SK-N-SH (cell line): Measurements from ENCODE around the gene RIOX2. TPM values are rescaled to one million over a fixed set of nuclear protein-coding genes. Genes with fewer than 3 reads are reported as not detected.

ENCODE experiments used
- CTCF ChIA-PET: fragments of 300-600, 350-600 bp; formaldehyde crosslinking; extraction: SDS; loops from one replicate; lab custom pipeline; 2021; lab: Yijun Ruan, JAX
- POLR2A ChIA-PET: fragments of 350-600 bp; sonication (Branson Sonifier 250); formaldehyde crosslinking; extraction: SDS; loops from one replicate; lab custom pipeline; 2020; ENCODE audit warnings: antibody characterized with exemption, inconsistent platforms; lab: Yijun Ruan, JAX
- DNase-seq: peaks from one replicate; pipeline ENCODE4 v3.0.0; 2012
- H2AFZ ChIP-seq: fragments of 200-600 bp; sonication (generic); 2 replicates; pipeline ENCODE4 v1.8.1; 2016; ENCODE audit warnings: antibody characterized with exemption, mild to moderate bottlenecking, low read depth
- H3F3A ChIP-seq: fragments of 200-600 bp; sonication (generic); replicated peaks from 2 replicates; pipeline ENCODE3; 2016; ENCODE audit warnings: antibody characterized with exemption, mild to moderate bottlenecking; ENCODE audit not compliant: insufficient read depth
- H3K27ac ChIP-seq, 2 experiments: fragments of 200-500 bp in 1 of 2; fragments of 200-600 bp in 1 of 2; sonication (Bioruptor generic) in 1 of 2; sonication (generic), shearing (Covaris generic) in 1 of 2; 2 replicates each; pipeline versions ENCODE4 v1.5.1 to v1.6.1; 2014 to 2016; ENCODE audit warnings: low read depth in 2 of 2, inconsistent platforms in 1 of 2, low read length in 1 of 2, mild to moderate bottlenecking in 1 of 2, mixed read lengths in 1 of 2
- H3K27me3 ChIP-seq: fragments of 200-600 bp; sonication (generic), shearing (Covaris generic); 2 replicates; pipeline ENCODE4 v1.6.1; 2016; ENCODE audit warnings: mixed run types; ENCODE audit not compliant: insufficient read depth
- H3K36me3 ChIP-seq, 2 experiments: fragments of 200-500 bp in 1 of 2; fragments of 200-600 bp in 1 of 2; sonication (Bioruptor generic) in 1 of 2; sonication (generic) in 1 of 2; replicated peaks in 1 of 2; 2 replicates each; pipeline versions ENCODE3 to v1.5.1; 2014 to 2016; ENCODE audit warnings: low read length in 1 of 2, mild to moderate bottlenecking in 1 of 2; ENCODE audit not compliant: insufficient read depth in 2 of 2, control insufficient read depth in 1 of 2
- H3K4me1 ChIP-seq, 2 experiments: fragments of 200-500 bp in 1 of 2; fragments of 200-600 bp in 1 of 2; sonication (Bioruptor generic) in 1 of 2; sonication (generic), shearing (Covaris generic) in 1 of 2; 2 replicates each; pipeline versions ENCODE4 v1.5.1 to v1.6.1; 2014 to 2016; ENCODE audit warnings: low read depth in 1 of 2, low read length in 1 of 2, mixed run types in 1 of 2; ENCODE audit not compliant: insufficient read depth in 2 of 2, control insufficient read depth in 1 of 2
- H3K4me2 ChIP-seq: fragments of 200-600 bp; sonication (generic), shearing (Covaris generic); 2 replicates; pipeline ENCODE4 v1.6.1; 2017; ENCODE audit warnings: mixed run types
- H3K4me3 ChIP-seq, 2 experiments: fragments of 200-500 bp in 1 of 2; fragments of 200-600 bp in 1 of 2; sonication (Bioruptor generic) in 1 of 2; sonication (generic), shearing (Covaris generic) in 1 of 2; 2 replicates each; pipeline versions ENCODE4 v1.5.1 to v1.8.1; 2014 to 2016; ENCODE audit warnings: low read depth in 2 of 2, inconsistent platforms in 1 of 2, low read length in 1 of 2, mild to moderate bottlenecking in 1 of 2, mixed read lengths in 1 of 2, moderate library complexity in 1 of 2
- H3K79me2 ChIP-seq: fragments of 200-600 bp; sonication (generic); 2 replicates; pipeline ENCODE4 v1.8.1; 2017; ENCODE audit warnings: mild to moderate bottlenecking; ENCODE audit not compliant: insufficient read depth
- H3K9ac ChIP-seq: fragments of 200-600 bp; sonication (generic); 2 replicates; pipeline ENCODE4 v1.6.1; 2017; ENCODE audit warnings: mixed run types
- H3K9me2 ChIP-seq: fragments of 200-600 bp; sonication (generic); 2 replicates; pipeline ENCODE4 v1.6.1; 2017; ENCODE audit warnings: mixed run types
- H3K9me3 ChIP-seq: fragments of 200-600 bp; sonication (generic); 2 replicates; pipeline ENCODE4 v1.6.1; 2017; ENCODE audit warnings: mixed run types, mild to moderate bottlenecking, moderate library complexity
- H4K20me1 ChIP-seq: fragments of 200-600 bp; sonication (generic); 2 replicates; pipeline ENCODE4 v1.6.1; 2017; ENCODE audit warnings: mild to moderate bottlenecking, mixed run types; ENCODE audit not compliant: insufficient read depth
- ELF1 ChIP-seq: IDR thresholded peaks from 2 replicates; pipeline ENCODE4 v1.4.0; 2012
- EZH2phosphoT487 ChIP-seq: fragments of 200-600 bp; sonication (generic); IDR thresholded peaks from 2 replicates; pipeline ENCODE4 v1.6.1; 2017; ENCODE audit warnings: low read depth, mixed run types, mild to moderate bottlenecking, antibody characterized with exemption, moderate library complexity, borderline replicate concordance
- FOSL2 ChIP-seq: IDR thresholded peaks from 2 replicates; pipeline ENCODE4 v1.4.0; 2012; ENCODE audit warnings: low read depth, mild to moderate bottlenecking, moderate library complexity, borderline replicate concordance
- FOXM1 ChIP-seq: IDR thresholded peaks from 2 replicates; pipeline ENCODE4 v1.4.0; 2012; ENCODE audit warnings: low read depth, mild to moderate bottlenecking
- MEF2A ChIP-seq: IDR thresholded peaks from 2 replicates; pipeline ENCODE4 v1.4.0; 2012; ENCODE audit warnings: low read depth, borderline replicate concordance
- MXI1 ChIP-seq: IDR thresholded peaks from 2 replicates; pipeline ENCODE4 v1.6.1; 2012; ENCODE audit warnings: mild to moderate bottlenecking, low read depth, low read length, improper control_type of control experiment
- NRF1 ChIP-seq: IDR thresholded peaks from 2 replicates; pipeline ENCODE4 v1.6.1; 2012; ENCODE audit warnings: low read depth, mild to moderate bottlenecking, low read length
- RAD21 ChIP-seq: IDR thresholded peaks from 2 replicates; pipeline ENCODE4 v1.6.1; 2012; ENCODE audit warnings: mild to moderate bottlenecking, low read length
- RCOR1 ChIP-seq: fragments of 150-350 bp; IDR thresholded peaks from 2 replicates; pipeline ENCODE4 v1.6.1; 2017; ENCODE audit warnings: antibody characterized with exemption, low read length
- RXRA ChIP-seq: IDR thresholded peaks from 2 replicates; pipeline ENCODE4 v1.4.0; 2012; ENCODE audit warnings: low read depth, mild to moderate bottlenecking, borderline replicate concordance
- TEAD4 ChIP-seq: IDR thresholded peaks from 2 replicates; pipeline ENCODE4 v1.4.0; 2012; ENCODE audit warnings: mild to moderate bottlenecking, borderline replicate concordance; ENCODE audit not compliant: insufficient read depth
- YY1 ChIP-seq: IDR thresholded peaks from 2 replicates; pipeline ENCODE4 v1.4.0; 2012; ENCODE audit warnings: low read depth, mild to moderate bottlenecking
- WGBS: methylation state at CpG from one replicate; pipeline ENCODE4 v1.1.6; 2017; ENCODE audit warnings: low lambda C conversion rate; 5-methylcytosine and 5-hydroxymethylcytosine counted together
- polyA plus RNA-seq, 3 experiments: library from polyadenylated mRNA; depleted of rRNA; stranded (reverse); fragments of >200 nt; gene quantifications; 2 replicates each; pipeline ENCODE4 v1.2.3, GENCODE V29; 2012
- TF ChIP-seq, protein P1 (sequence below): fragments of 200-600 bp; sonication (generic); IDR thresholded peaks from 2 replicates; pipeline ENCODE4 v1.6.1; 2017; ENCODE audit warnings: antibody characterized with exemption, mild to moderate bottlenecking, moderate library complexity
- TF ChIP-seq, protein P2 (sequence below): IDR thresholded peaks from 2 replicates; pipeline ENCODE4 v1.4.0; 2012; ENCODE audit warnings: low read depth, borderline replicate concordance
- TF ChIP-seq, protein P3 (sequence below): IDR thresholded peaks from 2 replicates; pipeline ENCODE4 v1.4.0; 2012; ENCODE audit warnings: low read depth
- TF ChIP-seq, protein P4 (sequence below): fragments of 150-350 bp; IDR thresholded peaks from 2 replicates; pipeline ENCODE4 v1.6.1; 2016; ENCODE audit warnings: mild to moderate bottlenecking, low read depth, low read length

Gene RIOX2
- polyA plus RNA-seq, 1 of the 3 experiments (the other 2 are of a cell fraction): 12.9 TPM

DNA sequence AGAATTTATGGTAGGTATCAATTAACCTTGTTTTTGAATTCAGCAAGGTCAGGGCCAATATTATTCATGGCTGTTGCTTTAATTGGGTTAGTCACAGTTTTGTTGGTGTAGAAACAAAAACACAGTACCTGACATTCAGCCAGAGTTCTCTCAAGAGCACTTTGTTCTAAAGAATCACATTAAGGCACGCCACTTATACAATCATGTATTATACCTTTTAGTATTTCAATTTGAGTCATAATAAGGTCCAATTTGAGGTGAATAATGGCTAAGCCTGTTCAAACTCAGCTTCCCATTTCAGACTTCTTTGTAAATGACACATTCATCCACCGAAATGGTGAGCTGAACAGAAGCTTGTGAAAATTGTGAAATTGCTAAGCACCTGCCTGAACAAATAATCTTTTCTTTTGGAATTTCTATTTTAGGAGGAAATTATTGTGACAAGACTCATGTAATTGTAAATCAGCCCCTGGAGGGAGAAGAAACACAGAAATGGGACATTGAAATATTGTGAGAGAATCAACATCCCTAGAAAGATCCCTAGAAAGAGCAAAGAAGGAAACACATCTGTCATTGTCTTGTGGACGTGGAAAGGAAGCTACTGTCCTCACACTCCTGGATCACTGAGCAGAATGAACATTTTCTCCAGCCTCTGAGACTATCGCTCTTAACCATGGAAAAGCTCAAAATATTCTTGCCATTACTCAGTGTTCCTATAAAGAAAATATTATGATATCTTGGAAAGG, 29.3 kb downstream of the RIOX2 start (continued):
- TF ChIP-seq RXRA: no peak
- no peak for TF ChIP-seq TEAD4
- TF ChIP-seq YY1: no peak
- TF ChIP-seq MXI1: no peak
- TF ChIP-seq, protein P1, sequence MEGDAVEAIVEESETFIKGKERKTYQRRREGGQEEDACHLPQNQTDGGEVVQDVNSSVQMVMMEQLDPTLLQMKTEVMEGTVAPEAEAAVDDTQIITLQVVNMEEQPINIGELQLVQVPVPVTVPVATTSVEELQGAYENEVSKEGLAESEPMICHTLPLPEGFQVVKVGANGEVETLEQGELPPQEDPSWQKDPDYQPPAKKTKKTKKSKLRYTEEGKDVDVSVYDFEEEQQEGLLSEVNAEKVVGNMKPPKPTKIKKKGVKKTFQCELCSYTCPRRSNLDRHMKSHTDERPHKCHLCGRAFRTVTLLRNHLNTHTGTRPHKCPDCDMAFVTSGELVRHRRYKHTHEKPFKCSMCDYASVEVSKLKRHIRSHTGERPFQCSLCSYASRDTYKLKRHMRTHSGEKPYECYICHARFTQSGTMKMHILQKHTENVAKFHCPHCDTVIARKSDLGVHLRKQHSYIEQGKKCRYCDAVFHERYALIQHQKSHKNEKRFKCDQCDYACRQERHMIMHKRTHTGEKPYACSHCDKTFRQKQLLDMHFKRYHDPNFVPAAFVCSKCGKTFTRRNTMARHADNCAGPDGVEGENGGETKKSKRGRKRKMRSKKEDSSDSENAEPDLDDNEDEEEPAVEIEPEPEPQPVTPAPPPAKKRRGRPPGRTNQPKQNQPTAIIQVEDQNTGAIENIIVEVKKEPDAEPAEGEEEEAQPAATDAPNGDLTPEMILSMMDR: no peak
- TF ChIP-seq, protein P2, sequence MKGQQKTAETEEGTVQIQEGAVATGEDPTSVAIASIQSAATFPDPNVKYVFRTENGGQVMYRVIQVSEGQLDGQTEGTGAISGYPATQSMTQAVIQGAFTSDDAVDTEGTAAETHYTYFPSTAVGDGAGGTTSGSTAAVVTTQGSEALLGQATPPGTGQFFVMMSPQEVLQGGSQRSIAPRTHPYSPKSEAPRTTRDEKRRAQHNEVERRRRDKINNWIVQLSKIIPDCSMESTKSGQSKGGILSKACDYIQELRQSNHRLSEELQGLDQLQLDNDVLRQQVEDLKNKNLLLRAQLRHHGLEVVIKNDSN: no peak
- TF ChIP-seq RCOR1: no peak

DNA sequence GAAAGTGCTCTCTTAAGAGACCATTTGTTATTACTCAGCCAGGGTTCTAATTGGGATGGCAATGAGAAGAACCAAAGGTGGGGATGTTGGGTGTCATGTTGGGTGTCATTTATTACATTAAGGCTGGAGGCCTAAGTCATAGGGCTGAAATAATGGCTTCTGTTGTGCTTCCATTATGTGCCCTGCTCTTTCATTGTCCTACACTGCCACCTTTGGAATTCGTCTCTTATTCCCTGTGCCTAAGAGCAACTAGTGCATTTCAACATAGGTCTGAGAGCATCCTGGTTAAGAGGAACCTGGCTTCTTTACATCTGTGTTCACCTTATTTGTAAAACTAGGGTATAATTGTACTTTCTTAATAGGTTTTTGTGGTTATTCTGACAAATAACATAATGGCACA, 32.2 kb downstream of the RIOX2 start:
- H3K9me2 ChIP-seq: no peaks in the 10 kb centered on the region
- H3K4me2 ChIP-seq: no peak overlapping the region
- no peak overlapping the region for H2AFZ ChIP-seq
- H3K9me3 ChIP-seq: no peaks in the 10 kb centered on the region
- no peaks in the 10 kb centered on the region for H4K20me1 ChIP-seq
- H3K9ac ChIP-seq: no peak overlapping the region
- POLR2A ChIA-PET: no interaction called here
- H3F3A ChIP-seq: no peaks in the 10 kb centered on the region
- H3K79me2 ChIP-seq: no peaks in the 10 kb centered on the region
- H3K36me3 ChIP-seq: peaks cover 43 to 60% of the 10 kb centered on the region in 2 experiments
- 83% methylated on average over 1 of the region's 1 CpG for WGBS
- no peak overlapping the region for H3K4me3 ChIP-seq
- TF ChIP-seq NRF1: no peak
- no peak for TF ChIP-seq FOSL2
- peak; percentile 54 for TF ChIP-seq RAD21
- TF ChIP-seq, protein P1: peak; percentile 21
- TF ChIP-seq, protein P3, sequence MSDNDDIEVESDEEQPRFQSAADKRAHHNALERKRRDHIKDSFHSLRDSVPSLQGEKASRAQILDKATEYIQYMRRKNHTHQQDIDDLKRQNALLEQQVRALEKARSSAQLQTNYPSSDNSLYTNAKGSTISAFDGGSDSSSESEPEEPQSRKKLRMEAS: no peak
- no peak for TF ChIP-seq YY1
- no peak for TF ChIP-seq MEF2A
- no peak for TF ChIP-seq EZH2phosphoT487
- TF ChIP-seq ELF1: no peak
- TF ChIP-seq RXRA: no peak
- no peak for TF ChIP-seq FOXM1
- no peak for TF ChIP-seq RCOR1
- TF ChIP-seq, protein P4, sequence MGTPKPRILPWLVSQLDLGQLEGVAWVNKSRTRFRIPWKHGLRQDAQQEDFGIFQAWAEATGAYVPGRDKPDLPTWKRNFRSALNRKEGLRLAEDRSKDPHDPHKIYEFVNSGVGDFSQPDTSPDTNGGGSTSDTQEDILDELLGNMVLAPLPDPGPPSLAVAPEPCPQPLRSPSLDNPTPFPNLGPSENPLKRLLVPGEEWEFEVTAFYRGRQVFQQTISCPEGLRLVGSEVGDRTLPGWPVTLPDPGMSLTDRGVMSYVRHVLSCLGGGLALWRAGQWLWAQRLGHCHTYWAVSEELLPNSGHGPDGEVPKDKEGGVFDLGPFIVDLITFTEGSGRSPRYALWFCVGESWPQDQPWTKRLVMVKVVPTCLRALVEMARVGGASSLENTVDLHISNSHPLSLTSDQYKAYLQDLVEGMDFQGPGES: no peak
- TF ChIP-seq, all 33 proteins: peak for 2
- H3K27ac ChIP-seq: no peak overlapping the region
- CTCF ChIA-PET: interaction anchor here (0.7 to 3.3 kb wide), 8 partner anchors 13 to 221 kb away, joined by 3 to 17 read pairs (median 4); no protein-coding TSS in a partner anchor
- H3K27me3 ChIP-seq: no peaks in the 10 kb centered on the region
- DNase-seq: no peak
- no peaks in the 10 kb centered on the region for H3K4me1 ChIP-seq
